Kidney (tissue), 14 donors: ENCODE data around the gene PMFBP1. TPM values are rescaled to one million over a fixed set of nuclear protein-coding genes. Genes with fewer than 3 reads are reported as not detected.

Experiments
- DNase-seq, 5 donors: peaks; one replicate each; pipeline ENCODE4 v3.0.0-alpha.2; 2013 to 2020
- FAIRE-seq: peaks from 2 replicates; lab custom pipeline; 2012; peaks lifted over from hg19 to GRCh38; lab: Jason Lieb, UNC
- H3K27ac ChIP-seq, 2 donors: one replicate each; pipeline ENCODE4 v1.7.0; 2013; ENCODE audit warnings: low read depth in 2 of 2, low read length in 2 of 2, inconsistent platforms in 1 of 2
- H3K27me3 ChIP-seq: one replicate; pipeline ENCODE4 v1.7.1; 2013; ENCODE audit warnings: low read length, inconsistent platforms; ENCODE audit not compliant: control insufficient read depth, insufficient read depth
- H3K36me3 ChIP-seq, 3 donors: one replicate each; pipeline versions ENCODE4 v1.7.0 to v1.7.1; 2013; ENCODE audit warnings: low read length in 3 of 3, control low read depth in 1 of 3, inconsistent platforms in 1 of 3; ENCODE audit not compliant: insufficient read depth in 3 of 3, control insufficient read depth in 2 of 3
- H3K4me1 ChIP-seq, 3 donors: one replicate each; pipeline versions ENCODE4 v1.7.0 to v1.7.1; 2013; ENCODE audit warnings: low read length in 3 of 3, inconsistent platforms in 1 of 3, low read depth in 1 of 3; ENCODE audit not compliant: control insufficient read depth in 2 of 3, insufficient read depth in 2 of 3
- H3K4me3 ChIP-seq, 3 donors: one replicate each; pipeline versions ENCODE4 v1.7.0 to v1.8.1; 2013; ENCODE audit warnings: low read length in 3 of 3, control low read depth in 1 of 3, inconsistent platforms in 1 of 3
- H3K9ac ChIP-seq, 3 donors: one replicate each; pipeline versions ENCODE4 v1.7.0 to v1.7.1; 2013; ENCODE audit warnings: low read length in 3 of 3, control low read depth in 1 of 3, inconsistent platforms in 1 of 3
- H3K9me3 ChIP-seq, 3 donors: one replicate each; pipeline versions ENCODE4 v1.7.0 to v1.7.1; 2013; ENCODE audit warnings: low read length in 3 of 3, control low read depth in 1 of 3, inconsistent platforms in 1 of 3; ENCODE audit not compliant: control insufficient read depth in 2 of 3, insufficient read depth in 1 of 3
- CTCF ChIP-seq: IDR thresholded peaks from 3 replicates; pipeline ENCODE4 v1.5.1; 2012; ENCODE audit warnings: mild to moderate bottlenecking, moderate library complexity, borderline replicate concordance; ENCODE audit not compliant: insufficient read depth; ENCODE audit errors: extremely low read depth
- intact Hi-C: fragments of 100-400 bp; cut with DNase I; formaldehyde crosslinking; loops from one replicate; pipeline ENCODE4 v1.11.1; 2022
- polyA plus RNA-seq: library from polyadenylated mRNA; stranded (reverse); fragments of 350-450 nt; fragmentation: Illumina TruSeq; extraction: RNeasy Lipid Tissue Mini Kit (QIAGEN cat#74804); gene quantifications from one replicate; pipeline ENCODE4 v1.2.3, GENCODE V29; 2014; ENCODE audit warnings: low read depth, low replicate concordance; ENCODE audit not compliant: insufficient read depth
- total RNA-seq: library from RNA; stranded (reverse); fragmentation: NEBNext Ultra II Directional; extraction: Animal tissue kit (Norgen Biotek cat#: 25700); gene quantifications from one replicate; pipeline ENCODE4 v1.2.1, GENCODE V29; 2021
- donor health status: control.
- donor health status: control.
- donor health status: control.
- donor health status: control.
- donor health status: control.
- donor health status: DM: yes; HTN: yes; CAD: no.
- donor health status: Normal renal cell carcinoma (clear cell type).

The PMFBP1 gene
- total and polyA plus RNA-seq, 2 donors from 2014 or later: 0.13 to 0.69 TPM

- Histone ChIP-seq H3K9ac (no peak overlapping the region), H3K9me3 (no peaks in the 10 kb centered on the region), H3K27me3 (no peaks in the 10 kb centered on the region), H3K27ac (no peak overlapping the region), H3K4me3 (no peak overlapping the region), H3K36me3 (peaks cover 0 to 31% (median 27%) of the 10 kb centered on the region in 3 donors), H3K4me1 (no peaks in the 10 kb centered on the region)
- intact Hi-C loops: no loop called here
- no peak for DNase-seq
- no peak for TF ChIP-seq CTCF
- FAIRE-seq: no peak
Observed at GRCh38 chr16:72113616-72113945, 58.4 kb downstream of the PMFBP1 start.

GRCh38 chr16:72112906-72113615 lies 58.9 kb downstream of the PMFBP1 start:
- no peak for FAIRE-seq

GRCh38 chr16:72112452-72112792 lies 59.5 kb downstream of the PMFBP1 start:
- no peak for FAIRE-seq

More at GRCh38 chr16:72112906-72113615, 58.9 kb downstream of the PMFBP1 start:
- no peak for TF ChIP-seq CTCF
- H3K4me3 ChIP-seq: no peak overlapping the region
- intact Hi-C loops: no loop called here
- H3K27me3 ChIP-seq: no peaks in the 10 kb centered on the region
- no peak overlapping the region for H3K27ac ChIP-seq
- no peak for DNase-seq
- no peaks in the 10 kb centered on the region for H3K4me1 ChIP-seq
- H3K36me3 ChIP-seq: peaks cover 0 to 37% (median 32%) of the 10 kb centered on the region in 3 donors
- no peaks in the 10 kb centered on the region for H3K9me3 ChIP-seq
- no peak overlapping the region for H3K9ac ChIP-seq

More at GRCh38 chr16:72112452-72112792, 59.5 kb downstream of the PMFBP1 start:
- Histone ChIP-seq H3K4me1 (no peaks in the 10 kb centered on the region), H3K27me3 (no peaks in the 10 kb centered on the region), H3K27ac (no peak overlapping the region), H3K9me3 (no peaks in the 10 kb centered on the region), H3K4me3 (no peak overlapping the region), H3K36me3 (peaks cover 0 to 43% (median 35%) of the 10 kb centered on the region in 3 donors), H3K9ac (no peak overlapping the region)
- DNase-seq: no peak
- no peak for TF ChIP-seq CTCF
- intact Hi-C loops: no loop called here
